Measurements from ENCODE around the gene SCYGR1. TPM values are rescaled to one million over a fixed set of nuclear protein-coding genes. Genes with fewer than 3 reads are reported as not detected.

SCYGR1 gene
- total RNA-seq, 1 donor from 2014 or later = not detected

DNA sequence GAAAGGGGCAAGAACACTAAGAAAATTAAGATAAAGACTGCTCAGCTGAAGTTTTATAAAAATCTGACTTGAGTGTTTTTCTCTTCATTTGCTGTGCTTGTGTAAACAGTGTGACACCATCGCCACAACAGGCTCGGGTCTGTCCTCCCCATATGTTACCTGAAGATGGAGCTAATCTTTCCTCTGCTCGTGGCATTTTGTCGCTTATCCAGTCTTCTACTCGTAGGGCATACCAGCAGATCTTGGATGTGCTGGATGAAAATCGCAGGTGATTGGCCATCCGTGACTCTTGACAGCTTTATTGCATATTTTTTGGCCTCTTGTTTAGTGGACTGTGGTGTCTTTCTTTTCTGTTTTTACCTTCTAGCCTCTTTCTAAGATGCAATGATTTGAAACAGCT is 40.6 kb downstream of the SCYGR1 start:
- Mint-ChIP-seq H3K9me3 (ENCODE audit: unreplicated experiment) (no peaks in the 10 kb centered on the region), H3K27me3 (ENCODE audit: unreplicated experiment) (no peaks in the 10 kb centered on the region), H3K4me1 (ENCODE audit: unreplicated experiment) (no peaks in the 10 kb centered on the region), H3K4me3 (ENCODE audit: unreplicated experiment) (no peak overlapping the region), H3K36me3 (ENCODE audit: unreplicated experiment) (peaks cover 26% of the 10 kb centered on the region), H3K27ac (ENCODE audit: unreplicated experiment) (no peak overlapping the region)
- no peak for DNase-seq (ENCODE audit: extremely low spot score, unreplicated experiment)
- TF ChIP-seq, protein P1, sequence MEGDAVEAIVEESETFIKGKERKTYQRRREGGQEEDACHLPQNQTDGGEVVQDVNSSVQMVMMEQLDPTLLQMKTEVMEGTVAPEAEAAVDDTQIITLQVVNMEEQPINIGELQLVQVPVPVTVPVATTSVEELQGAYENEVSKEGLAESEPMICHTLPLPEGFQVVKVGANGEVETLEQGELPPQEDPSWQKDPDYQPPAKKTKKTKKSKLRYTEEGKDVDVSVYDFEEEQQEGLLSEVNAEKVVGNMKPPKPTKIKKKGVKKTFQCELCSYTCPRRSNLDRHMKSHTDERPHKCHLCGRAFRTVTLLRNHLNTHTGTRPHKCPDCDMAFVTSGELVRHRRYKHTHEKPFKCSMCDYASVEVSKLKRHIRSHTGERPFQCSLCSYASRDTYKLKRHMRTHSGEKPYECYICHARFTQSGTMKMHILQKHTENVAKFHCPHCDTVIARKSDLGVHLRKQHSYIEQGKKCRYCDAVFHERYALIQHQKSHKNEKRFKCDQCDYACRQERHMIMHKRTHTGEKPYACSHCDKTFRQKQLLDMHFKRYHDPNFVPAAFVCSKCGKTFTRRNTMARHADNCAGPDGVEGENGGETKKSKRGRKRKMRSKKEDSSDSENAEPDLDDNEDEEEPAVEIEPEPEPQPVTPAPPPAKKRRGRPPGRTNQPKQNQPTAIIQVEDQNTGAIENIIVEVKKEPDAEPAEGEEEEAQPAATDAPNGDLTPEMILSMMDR (IDR thresholded peaks at IDR 0.05) = no peak

DNA sequence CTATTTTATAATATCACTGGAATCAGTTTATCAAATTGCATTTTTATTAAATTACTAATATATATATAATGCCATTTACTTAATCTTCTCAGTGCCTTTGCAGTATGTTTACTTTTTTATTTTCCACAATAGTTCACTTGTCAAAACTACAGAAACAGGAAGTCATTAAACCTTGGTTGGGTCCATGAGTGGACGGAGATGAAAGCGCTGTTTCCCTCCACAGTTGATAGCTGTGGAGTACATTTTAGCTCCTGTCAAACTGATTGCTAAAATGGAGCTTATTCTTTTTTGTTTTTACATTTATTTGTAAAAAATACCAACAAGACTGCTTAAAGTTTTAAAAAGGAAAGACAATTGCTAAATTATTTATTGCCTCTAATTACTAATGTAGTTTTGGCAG is 43.5 kb downstream of the SCYGR1 start:
- Mint-ChIP-seq H3K27ac (ENCODE audit: unreplicated experiment) (no peak overlapping the region), H3K9me3 (ENCODE audit: unreplicated experiment) (no peaks in the 10 kb centered on the region), H3K4me1 (ENCODE audit: unreplicated experiment) (no peaks in the 10 kb centered on the region), H3K4me3 (ENCODE audit: unreplicated experiment) (no peak overlapping the region), H3K36me3 (ENCODE audit: unreplicated experiment) (peaks cover 35% of the 10 kb centered on the region), H3K27me3 (ENCODE audit: unreplicated experiment) (no peaks in the 10 kb centered on the region)
- TF ChIP-seq, protein P1 (IDR thresholded peaks at IDR 0.05) = no peak
- no peak for DNase-seq (ENCODE audit: extremely low spot score, unreplicated experiment)

DNA sequence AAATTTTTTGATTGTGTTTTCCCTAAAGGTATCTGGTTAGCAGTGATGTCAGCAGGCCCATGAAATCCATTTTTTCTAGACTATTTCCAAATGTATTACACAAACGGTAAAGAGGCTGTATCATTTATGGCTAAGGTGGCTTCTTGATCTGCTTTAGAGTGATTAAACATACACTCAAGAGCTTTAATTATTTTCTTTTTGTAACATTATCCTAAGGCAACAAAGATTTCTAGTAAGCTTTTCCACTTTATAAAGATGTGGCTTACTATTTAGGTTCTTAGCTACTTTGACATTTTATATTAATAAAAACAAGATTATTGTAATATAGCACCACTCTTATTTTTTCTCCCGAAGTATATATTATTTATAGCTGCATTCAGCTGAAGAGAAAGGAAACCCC is 46.2 kb downstream of the SCYGR1 start:
- Mint-ChIP-seq H3K4me1 (ENCODE audit: unreplicated experiment) (no peaks in the 10 kb centered on the region), H3K27ac (ENCODE audit: unreplicated experiment) (no peak overlapping the region), H3K27me3 (ENCODE audit: unreplicated experiment) (no peaks in the 10 kb centered on the region), H3K4me3 (ENCODE audit: unreplicated experiment) (no peak overlapping the region), H3K36me3 (ENCODE audit: unreplicated experiment) (peaks cover 32% of the 10 kb centered on the region), H3K9me3 (ENCODE audit: unreplicated experiment) (no peaks in the 10 kb centered on the region)
- no peak for DNase-seq (ENCODE audit: extremely low spot score, unreplicated experiment)
- TF ChIP-seq, protein P1 (IDR thresholded peaks at IDR 0.05) = no peak

DNA sequence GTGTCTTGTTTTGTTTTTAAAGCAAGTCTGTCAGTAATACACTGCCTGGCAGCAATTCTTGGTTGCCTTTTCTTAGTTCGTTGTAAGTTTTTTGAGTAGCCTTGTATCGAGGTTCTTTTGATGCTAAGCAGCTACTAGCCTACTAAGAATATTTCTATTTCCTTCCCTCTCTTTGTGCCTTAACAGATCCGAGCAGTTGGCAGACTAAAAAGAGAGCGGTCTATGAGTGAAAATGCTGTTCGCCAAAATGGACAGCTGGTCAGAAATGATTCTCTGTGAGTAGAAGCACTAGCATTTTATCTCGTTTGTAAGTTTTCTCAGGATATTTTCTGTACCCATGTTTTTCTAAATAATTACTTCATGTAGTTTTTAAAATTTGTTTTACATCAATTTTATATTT is 47.6 kb downstream of the SCYGR1 start:
- DNase-seq (ENCODE audit: extremely low spot score, unreplicated experiment) = no peak
- Mint-ChIP-seq H3K4me3 (ENCODE audit: unreplicated experiment) (no peak overlapping the region), H3K9me3 (ENCODE audit: unreplicated experiment) (no peaks in the 10 kb centered on the region), H3K36me3 (ENCODE audit: unreplicated experiment) (peaks cover 43% of the 10 kb centered on the region), H3K27me3 (ENCODE audit: unreplicated experiment) (no peaks in the 10 kb centered on the region), H3K4me1 (ENCODE audit: unreplicated experiment) (no peaks in the 10 kb centered on the region), H3K27ac (ENCODE audit: unreplicated experiment) (no peak overlapping the region)
- TF ChIP-seq, protein P1 (IDR thresholded peaks at IDR 0.05) = no peak

DNA sequence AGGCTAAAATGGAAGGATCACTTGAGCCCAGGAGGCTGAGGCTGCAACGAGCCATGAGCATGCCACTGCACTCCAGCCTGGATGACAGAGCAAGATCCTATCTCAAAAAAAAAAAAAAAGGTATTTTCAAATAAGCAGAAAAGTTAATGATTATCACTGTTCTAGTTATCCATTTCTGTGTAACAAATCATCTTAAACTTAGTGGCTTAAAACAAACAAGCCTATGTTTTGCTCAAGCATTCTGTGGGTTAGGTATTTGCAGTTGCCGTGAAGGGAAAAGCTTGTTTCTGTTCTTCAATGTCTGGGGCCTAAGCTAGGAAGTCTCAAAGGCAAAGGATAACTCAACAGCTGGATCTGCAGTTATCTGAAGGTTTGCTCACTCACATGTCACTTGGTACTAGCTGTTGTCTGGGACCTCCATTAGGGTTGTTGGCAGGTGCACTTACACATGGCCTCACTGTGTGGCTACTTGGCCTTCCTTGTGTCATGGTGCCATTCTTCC is 48.6 kb downstream of the SCYGR1 start:
- TF ChIP-seq, protein P1 (IDR thresholded peaks at IDR 0.05) = no peak

More for the DNA sequence above, 48.6 kb downstream of the SCYGR1 start:
- Mint-ChIP-seq H3K36me3 (ENCODE audit: unreplicated experiment) (peaks cover 48% of the 10 kb centered on the region), H3K4me3 (ENCODE audit: unreplicated experiment) (no peak overlapping the region), H3K27me3 (ENCODE audit: unreplicated experiment) (no peaks in the 10 kb centered on the region), H3K4me1 (ENCODE audit: unreplicated experiment) (no peaks in the 10 kb centered on the region), H3K9me3 (ENCODE audit: unreplicated experiment) (no peaks in the 10 kb centered on the region), H3K27ac (ENCODE audit: unreplicated experiment) (no peak overlapping the region)
- no peak for DNase-seq (ENCODE audit: extremely low spot score, unreplicated experiment)

Other genes starting within 250 kb of the SCYGR1 start
- gene COL4A4, start 223.7 kb downstream of the SCYGR1 start, total RNA-seq = 1.3 and 2.0 TPM in 2 replicates
- gene COL4A3, start 223.3 kb downstream of the SCYGR1 start, total RNA-seq = 0.32 and 0.57 TPM in 2 replicates
- gene MFF, start 62.7 kb downstream of the SCYGR1 start, total RNA-seq = 83.4 and 87.2 TPM in 2 replicates
- not detected in 2 replicates for gene TM4SF20, start 8.6 kb downstream of the SCYGR1 start, total RNA-seq
- gene AGFG1, start 84.2 kb upstream of the SCYGR1 start, total RNA-seq = 51.2 and 55.1 TPM in 2 replicates
- gene SCYGR2, start 210.9 kb upstream of the SCYGR1 start, total RNA-seq = not detected in 2 replicates
- gene SCYGR3, start 226.9 kb upstream of the SCYGR1 start, total RNA-seq = not detected in 2 replicates
- not detected in 2 replicates for gene SCYGR4, start 229.5 kb upstream of the SCYGR1 start, total RNA-seq